ENCODE results near the gene GIT2.

The GIT2 gene

DNA sequence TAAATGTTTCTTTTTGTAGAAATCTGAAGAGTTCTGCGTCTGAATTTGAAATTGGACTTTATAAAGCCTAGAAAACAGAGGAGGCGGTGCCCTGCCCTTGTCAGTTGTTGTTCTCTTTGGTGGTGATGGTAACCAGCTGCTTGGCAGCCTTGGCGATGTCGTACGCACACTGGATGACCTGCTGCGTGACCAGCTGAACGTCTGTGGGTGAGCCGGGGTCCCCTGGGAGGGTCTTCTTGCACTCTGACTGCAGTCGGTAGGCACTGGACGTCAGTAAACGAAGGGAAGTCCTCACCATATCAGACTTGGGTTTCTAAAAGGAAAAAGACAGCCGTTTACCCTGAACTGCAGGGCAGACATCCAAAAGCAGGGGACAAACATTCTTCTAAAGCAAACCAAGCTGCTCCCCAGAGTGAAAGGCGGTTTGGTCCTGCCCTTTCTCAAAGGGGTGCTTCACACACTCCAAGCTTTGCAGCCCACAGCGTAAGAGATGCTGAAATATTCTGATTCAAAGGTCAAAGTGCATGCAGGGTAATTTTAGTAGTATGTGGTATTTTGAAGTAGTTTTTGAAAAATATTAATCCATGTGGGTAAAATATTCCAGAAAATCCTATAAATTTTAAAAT, 63.2 kb downstream of the GIT2 start:
- no peak overlapping the region for H3K4me3 ChIP-seq (ENCODE audit: low read depth, low read length)
- no peak overlapping the region for H3K27ac ChIP-seq (ENCODE audit: extremely low read depth, low read depth, low read length)
- POLR2A ChIA-PET = no interaction called here
- CTCF ChIA-PET = interaction anchor here (1.8 kb wide), 1 partner anchor 80 kb away, joined by 6 read pairs; no protein-coding TSS in a partner anchor
- H3K9me3 ChIP-seq (ENCODE audit: control insufficient read depth, insufficient read depth, low read depth, low read length) = no peaks in the 10 kb centered on the region
- H3K36me3 ChIP-seq (ENCODE audit: control insufficient read depth in 2 of 2, insufficient read depth in 1 of 2, low read length in 2 of 2) = peaks cover 36 to 75% of the 10 kb centered on the region in 2 experiments
- no peaks in the 10 kb centered on the region for H3K4me1 ChIP-seq (ENCODE audit: control insufficient read depth, insufficient read depth, low read length)
- TF ChIP-seq ZNF324 (tag by site-specific recombination; IDR thresholded peaks at IDR 0.05) (no peak), ZNF248 (tag by site-specific recombination; IDR thresholded peaks at IDR 0.05) (no peak), PRDM2 (tag by site-specific recombination; IDR thresholded peaks at IDR 0.05; ENCODE audit: borderline replicate concordance) (no peak), BCL6B (tag by site-specific recombination; IDR thresholded peaks at IDR 0.05) (no peak), ZNF521 (tag by site-specific recombination; IDR thresholded peaks at IDR 0.05) (no peak), ZNF664 (tag by site-specific recombination; IDR thresholded peaks at IDR 0.05) (no peak), ZNF785 (tag by site-specific recombination; IDR thresholded peaks at IDR 0.05) (no peak), ZNF138 (tag by site-specific recombination; IDR thresholded peaks at IDR 0.05; ENCODE audit: borderline replicate concordance) (no peak), ZBTB7A (tag by site-specific recombination; IDR thresholded peaks at IDR 0.05; ENCODE audit: low read depth) (no peak), ZNF433 (tag by site-specific recombination; IDR thresholded peaks at IDR 0.05; ENCODE audit: low read depth) (no peak)
- TF ChIP-seq, protein P1, sequence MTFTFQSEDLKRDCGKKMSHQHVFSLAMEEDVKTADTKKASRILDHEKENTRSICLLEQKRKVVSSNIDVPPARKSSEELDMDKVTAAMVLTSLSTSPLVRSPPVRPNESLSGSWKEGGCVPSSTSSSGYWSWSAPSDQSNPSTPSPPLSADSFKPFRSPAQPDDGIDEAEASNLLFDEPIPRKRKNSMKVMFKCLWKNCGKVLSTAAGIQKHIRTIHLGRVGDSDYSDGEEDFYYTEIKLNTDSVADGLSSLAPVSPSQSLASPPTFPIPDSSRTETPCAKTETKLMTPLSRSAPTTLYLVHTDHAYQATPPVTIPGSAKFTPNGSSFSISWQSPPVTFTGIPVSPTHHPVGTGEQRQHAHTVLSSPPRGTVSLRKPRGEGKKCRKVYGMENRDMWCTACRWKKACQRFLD (tag by site-specific recombination; IDR thresholded peaks at IDR 0.05) = no peak

DNA sequence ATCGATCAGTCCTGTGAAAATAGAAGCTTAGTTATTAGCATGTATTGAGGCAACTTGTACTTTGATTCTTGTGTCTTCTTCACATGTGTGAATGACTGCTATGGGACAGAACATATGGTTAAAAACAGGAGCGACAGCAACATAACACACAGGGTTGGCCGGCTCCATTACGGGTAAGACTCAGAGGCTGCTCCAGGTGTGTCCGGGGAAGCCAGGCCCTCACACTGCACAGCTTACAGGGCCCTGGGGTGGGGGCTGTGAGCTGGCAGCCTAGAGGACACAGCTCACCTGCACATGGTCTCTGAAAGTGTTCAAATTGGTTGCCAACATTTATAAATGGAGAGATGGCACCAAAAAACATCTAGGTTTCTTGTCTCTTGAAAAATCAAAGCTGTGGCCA, 65.0 kb downstream of the GIT2 start:
- Histone ChIP-seq H3K27ac (ENCODE audit: extremely low read depth, low read depth, low read length) (no peak overlapping the region), H3K4me3 (ENCODE audit: low read depth, low read length) (no peak overlapping the region), H3K4me1 (ENCODE audit: control insufficient read depth, insufficient read depth, low read length) (no peaks in the 10 kb centered on the region), H3K36me3 (ENCODE audit: control insufficient read depth in 2 of 2, insufficient read depth in 1 of 2, low read length in 2 of 2) (peaks cover 26 to 63% of the 10 kb centered on the region in 2 experiments), H3K9me3 (ENCODE audit: control insufficient read depth, insufficient read depth, low read depth, low read length) (no peaks in the 10 kb centered on the region)
- TF ChIP-seq ZNF175 (tag by site-specific recombination; IDR thresholded peaks at IDR 0.05) = no peak
- no peak for TF ChIP-seq SP7 (tag by site-specific recombination; IDR thresholded peaks at IDR 0.05)
- no peak for TF ChIP-seq HOXD13 (CRISPR knock-in tag; IDR thresholded peaks at IDR 0.05; ENCODE audit: borderline replicate concordance)
- no peak for TF ChIP-seq ZNF544 (tag by site-specific recombination; IDR thresholded peaks at IDR 0.05)
- TF ChIP-seq ZNF416 (tag by site-specific recombination; IDR thresholded peaks at IDR 0.05) = no peak
- TF ChIP-seq, protein P2, sequence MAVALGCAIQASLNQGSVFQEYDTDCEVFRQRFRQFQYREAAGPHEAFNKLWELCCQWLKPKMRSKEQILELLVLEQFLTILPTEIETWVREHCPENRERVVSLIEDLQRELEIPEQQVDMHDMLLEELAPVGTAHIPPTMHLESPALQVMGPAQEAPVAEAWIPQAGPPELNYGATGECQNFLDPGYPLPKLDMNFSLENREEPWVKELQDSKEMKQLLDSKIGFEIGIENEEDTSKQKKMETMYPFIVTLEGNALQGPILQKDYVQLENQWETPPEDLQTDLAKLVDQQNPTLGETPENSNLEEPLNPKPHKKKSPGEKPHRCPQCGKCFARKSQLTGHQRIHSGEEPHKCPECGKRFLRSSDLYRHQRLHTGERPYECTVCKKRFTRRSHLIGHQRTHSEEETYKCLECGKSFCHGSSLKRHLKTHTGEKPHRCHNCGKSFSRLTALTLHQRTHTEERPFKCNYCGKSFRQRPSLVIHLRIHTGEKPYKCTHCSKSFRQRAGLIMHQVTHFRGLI (tag by site-specific recombination; IDR thresholded peaks at IDR 0.05) = no peak
- TF ChIP-seq ZNF426 (tag by site-specific recombination; IDR thresholded peaks at IDR 0.05) = no peak
- TF ChIP-seq KLF17 (tag by site-specific recombination; IDR thresholded peaks at IDR 0.05) = no peak
- no peak for TF ChIP-seq ZNF341 (tag by site-specific recombination; IDR thresholded peaks at IDR 0.05; ENCODE audit: low read depth)
- ChIA-PET CTCF (interaction anchor here (0.7 to 1.2 kb wide), 3 partner anchors 9 to 86 kb away, joined by 3 to 5 read pairs (median 4); no protein-coding TSS in a partner anchor), POLR2A (no interaction called here)
